Transverse colon (tissue), 4 donors: ENCODE data around the gene TRMT61A. TPM values are rescaled to one million over a fixed set of nuclear protein-coding genes. Genes with fewer than 3 reads are reported as not detected.
A peak's percentile ranks its signal among the peaks of the same experiment; 100 is the strongest.

Experiments
- DNase-seq: peaks from one replicate; pipeline ENCODE4 v3.0.0-alpha.2; 2019
- H3K27ac ChIP-seq, 4 donors: fragments of 200-600 bp; sonication (generic); 2 replicates each; pipeline ENCODE4 v1.5.1; 2016 to 2018; ENCODE audit warnings: inconsistent platforms in 4 of 4
- H3K27me3 ChIP-seq: fragments of 200-600 bp; sonication (generic); 2 replicates; pipeline ENCODE4 v1.5.1; 2017; ENCODE audit warnings: inconsistent platforms
- H3K36me3 ChIP-seq, 4 donors: fragments of 200-600 bp; sonication (generic); 2 replicates each; pipeline ENCODE4 v1.5.1; 2017 to 2019; ENCODE audit warnings: inconsistent platforms in 4 of 4
- H3K4me1 ChIP-seq, 4 donors: fragments of 200-600 bp; sonication (generic); 2 replicates each; pipeline ENCODE4 v1.5.1; 2017 to 2020; ENCODE audit warnings: inconsistent platforms in 4 of 4
- H3K4me3 ChIP-seq, 4 donors: fragments of 200-600 bp; sonication (generic); 1 replicate in 1 of 4; 2 replicates in 3 of 4; pipeline versions ENCODE4 v1.5.1 to v1.6.1; 2017 to 2019; ENCODE audit warnings: inconsistent platforms in 4 of 4
- H3K9me3 ChIP-seq, 2 donors: fragments of 200-600 bp; sonication (generic); 2 replicates each; pipeline ENCODE4 v1.5.1; 2017 to 2019; ENCODE audit warnings: inconsistent platforms in 2 of 2
- CTCF ChIP-seq, 5 experiments: fragments of 200-600 bp in 3 of 5; fragments of 450-650 bp in 2 of 5; sonication (generic) in 3 of 5; IDR thresholded peaks; 1 replicate in 2 of 5; 2 replicates in 3 of 5; pipeline ENCODE4 v1.5.1; 2016 to 2017; ENCODE audit warnings: antibody characterized with exemption in 5 of 5, inconsistent platforms in 3 of 5, mild to moderate bottlenecking in 2 of 5, moderate library complexity in 1 of 5
- EP300 ChIP-seq: sonication (generic); formaldehyde crosslinking; IDR thresholded peaks from one replicate; pipeline ENCODE4 v1.6.1; 2017; ENCODE audit warnings: antibody characterized with exemption, low read depth
- POLR2A ChIP-seq: fragments of 450-650 bp; IDR thresholded peaks from one replicate; pipeline ENCODE4 v1.6.1; 2016; ENCODE audit warnings: antibody characterized with exemption, mild to moderate bottlenecking, moderate library complexity
- POLR2AphosphoS5 ChIP-seq, 3 donors: sonication (generic); formaldehyde crosslinking; IDR thresholded peaks; one replicate each; pipeline ENCODE4 v1.6.1; 2016; ENCODE audit warnings: antibody characterized with exemption in 3 of 3
- WGBS, 2 donors: methylation state at CpG; one replicate each; pipeline ENCODE4 v1.1.5; 2018; ENCODE audit warnings: low coverage in 1 of 2; 5-methylcytosine and 5-hydroxymethylcytosine counted together
- in situ Hi-C, 4 donors: fragments of 200-750 bp; cut with MboI; loops; one replicate each; pipeline versions ENCODE4 v1.15.0 to v1.15.1; 2017; ENCODE audit warnings: low sequenced_read_pairs in 3 of 4, low pct_ligation_motif_present in 1 of 4, low pct_unique_long_range_greater_than_20kb in 1 of 4
- intact Hi-C: fragments of 100-400 bp; cut with DNase I; formaldehyde crosslinking; loops from one replicate; pipeline ENCODE4 v1.15.1; 2023; ENCODE audit warnings: low total_unique reads
- total RNA-seq, 4 donors: library from RNA; depleted of rRNA; stranded (reverse); fragments of >200 nt; gene quantifications; one replicate each; pipeline ENCODE4 v1.1.0, GENCODE V29; 2016

Gene TRMT61A
- total RNA-seq, 4 donors from 2014 or later: 12.2 to 38.2 (median 14.1) TPM

- Histone ChIP-seq H3K27ac (no peak overlapping the region), H3K4me1 (peaks cover 0 to 8% (median 0%) of the 10 kb centered on the region in 4 donors), H3K36me3 (peaks cover 0 to 22% (median 9%) of the 10 kb centered on the region in 4 donors), H3K27me3 (no peaks in the 10 kb centered on the region), H3K4me3 (no peak overlapping the region), H3K9me3 (no peaks in the 10 kb centered on the region)
- no peak for DNase-seq
- WGBS, 2 donors: 88 to 100% methylated on average over 1 to 2 of the region's 2 CpGs
- in situ Hi-C loops: no loop called here
- TF ChIP-seq POLR2A (no peak), EP300 (no peak)
- intact Hi-C loops: no loop called here
Observed at GRCh38 chr14:103495854-103496253, 33.1 kb upstream of the TRMT61A start.

- no peak overlapping the region for H3K27ac ChIP-seq
- in situ Hi-C loops (no loop called here), intact Hi-C loops (no loop called here)
- H3K4me1 ChIP-seq: peaks cover 0 to 8% (median 0%) of the 10 kb centered on the region in 4 donors
- DNase-seq: no peak
- 0 to 49% methylated on average over 1 of the region's 1 CpG for WGBS, 2 donors
- no peaks in the 10 kb centered on the region for H3K9me3 ChIP-seq
- TF ChIP-seq EP300 (no peak), POLR2AphosphoS5 (IDR thresholded peaks at IDR 0.05) (no peak), CTCF (IDR thresholded peaks at IDR 0.05) (no peak), POLR2A (no peak)
- peaks cover 0 to 20% (median 8%) of the 10 kb centered on the region in 4 donors for H3K36me3 ChIP-seq
- no peak overlapping the region for H3K4me3 ChIP-seq
- H3K27me3 ChIP-seq: no peaks in the 10 kb centered on the region
Observed at GRCh38 chr14:103496776-103497175, 32.2 kb upstream of the TRMT61A start.

GRCh38 chr14:103499709-103500108 is 29.3 kb upstream of the TRMT61A start:
- intact Hi-C loops: loop anchor here (1.0 kb wide), 1 partner anchor 49 kb away; no protein-coding TSS in a partner anchor

GRCh38 chr14:103500148-103500990 is 28.6 kb upstream of the TRMT61A start:
- in situ Hi-C loops: loop anchor here in 2 of 4 donors (5.0 to 10.0 kb wide), 2 partner anchors 47 to 54 kb away; no protein-coding TSS in a partner anchor
- Histone ChIP-seq H3K9me3 (no peaks in the 10 kb centered on the region), H3K4me1 (peaks cover 0 to 8% (median 0%) of the 10 kb centered on the region in 4 donors), H3K36me3 (peaks cover 0 to 32% (median 9%) of the 10 kb centered on the region in 4 donors), H3K27ac (peak overlapping the region in 3 of 4 donors; percentile 29 to 60 (median 43)), H3K27me3 (no peaks in the 10 kb centered on the region), H3K4me3 (no peak overlapping the region)
- TF ChIP-seq POLR2A (no peak), CTCF (IDR thresholded peaks at IDR 0.05) (peak; percentile 86 to 94 (median 92)), POLR2AphosphoS5 (IDR thresholded peaks at IDR 0.05) (peak in 1 of 3 donors; percentile 40)
- 41 to 45% methylated on average over 10 to 17 of the region's 17 CpGs for WGBS, 2 donors
- intact Hi-C loops: loop anchor here (1.0 kb wide), 1 partner anchor 48 kb away; no protein-coding TSS in a partner anchor
- peak; percentile 91 for DNase-seq

More at GRCh38 chr14:103499709-103500108, 29.3 kb upstream of the TRMT61A start:
- H3K27me3 ChIP-seq: no peaks in the 10 kb centered on the region
- in situ Hi-C loops: loop anchor here in 2 of 4 donors (5.0 to 10.0 kb wide), 2 partner anchors 48 to 55 kb away; no protein-coding TSS in a partner anchor
- peaks cover 0 to 30% (median 10%) of the 10 kb centered on the region in 4 donors for H3K36me3 ChIP-seq
- H3K9me3 ChIP-seq: no peaks in the 10 kb centered on the region
- no peak overlapping the region for H3K4me3 ChIP-seq
- no peak overlapping the region for H3K27ac ChIP-seq
- 55 to 64% methylated on average over 3 to 10 of the region's 10 CpGs for WGBS, 2 donors
- TF ChIP-seq CTCF (IDR thresholded peaks at IDR 0.05): no peak
- TF ChIP-seq EP300: no peak
- TF ChIP-seq POLR2AphosphoS5 (IDR thresholded peaks at IDR 0.05): no peak
- no peak for TF ChIP-seq POLR2A
- no peak for DNase-seq
- H3K4me1 ChIP-seq: peaks cover 0 to 8% (median 0%) of the 10 kb centered on the region in 4 donors
